ENCODE measurements around the gene ROR1. TPM values are rescaled to one million over a fixed set of nuclear protein-coding genes. Genes with fewer than 3 reads are reported as not detected.

Gene ROR1
- total RNA-seq, 5 donors from 2014 or later (not counting 1 experiment from before 2014, with no cell fraction given) = 0.15 to 2.0 (median 0.33) TPM; not detected in 1

GRCh38 chr1:64155278-64155677 is 381.5 kb downstream of the ROR1 start:
- DNase-seq (no peak), ATAC-seq (replicated peaks in 1 of 4) (no peak)
- Histone ChIP-seq H3K36me3 (ENCODE audit: control insufficient read depth in 2 of 2, extremely low read depth in 1 of 2, insufficient read depth in 1 of 2, low read length in 1 of 2) (no peaks in the 10 kb centered on the region), H3K4me3 (ENCODE audit: control insufficient read depth in 1 of 2, extremely low read depth in 1 of 2, low read length in 1 of 2) (no peak overlapping the region), H3K9me3 (no peaks in the 10 kb centered on the region), H3K27ac (ENCODE audit: low read length) (no peak overlapping the region), H3K4me1 (ENCODE audit: control insufficient read depth in 1 of 2, extremely low read depth in 1 of 2, insufficient read depth in 2 of 2, low read length in 2 of 2) (no peaks in the 10 kb centered on the region), H3K27me3 (replicated peaks in 1 of 2; ENCODE audit: control insufficient read depth in 2 of 2, extremely low read depth in 1 of 2, insufficient read depth in 2 of 2, low read length in 1 of 2) (no peaks in the 10 kb centered on the region)
- WGBS (ENCODE audit: insufficient coverage) = no CpG with 5 or more reads among the region's 1 CpG
- Mint-ChIP-seq H3K4me1 (no peaks in the 10 kb centered on the region), H3K27ac (no peak overlapping the region), H3K9me3 (no peaks in the 10 kb centered on the region), H3K27me3 (peaks cover 0 to 4% of the 10 kb centered on the region in 2 donors), H3K36me3 (no peaks in the 10 kb centered on the region), H3K4me3 (no peak overlapping the region)
- ChIA-PET CTCF (interaction anchor here in 1 of 2 donors (0.5 kb wide), 1 partner anchor 26 kb away, joined by 3 read pairs; no protein-coding TSS in a partner anchor), POLR2A (no interaction called here)

- POLR2A ChIA-PET = no interaction called here
- ATAC-seq (replicated peaks in 1 of 4) (no peak), DNase-seq (no peak)
- no peak overlapping the region for H3K27ac Mint-ChIP-seq
- H3K9me3 Mint-ChIP-seq = no peaks in the 10 kb centered on the region
- no peaks in the 10 kb centered on the region for H3K36me3 ChIP-seq (ENCODE audit: control insufficient read depth in 2 of 2, extremely low read depth in 1 of 2, insufficient read depth in 1 of 2, low read length in 1 of 2)
- no peak overlapping the region for H3K4me3 Mint-ChIP-seq
- no peaks in the 10 kb centered on the region for H3K9me3 ChIP-seq
- no peaks in the 10 kb centered on the region for H3K36me3 Mint-ChIP-seq
- peaks cover 0 to 3% of the 10 kb centered on the region in 2 donors for H3K27me3 Mint-ChIP-seq
- H3K4me3 ChIP-seq (ENCODE audit: control insufficient read depth in 1 of 2, extremely low read depth in 1 of 2, low read length in 1 of 2) = no peak overlapping the region
- H3K4me1 Mint-ChIP-seq = no peaks in the 10 kb centered on the region
- CTCF ChIA-PET = no interaction called here
- WGBS (ENCODE audit: insufficient coverage) = no CpG with 5 or more reads among the region's 1 CpG
- H3K27ac ChIP-seq (ENCODE audit: low read length) = no peak overlapping the region
- no peaks in the 10 kb centered on the region for H3K27me3 ChIP-seq (replicated peaks in 1 of 2; ENCODE audit: control insufficient read depth in 2 of 2, extremely low read depth in 1 of 2, insufficient read depth in 2 of 2, low read length in 1 of 2)
- no peaks in the 10 kb centered on the region for H3K4me1 ChIP-seq (ENCODE audit: control insufficient read depth in 1 of 2, extremely low read depth in 1 of 2, insufficient read depth in 2 of 2, low read length in 2 of 2)
These were observed 387.6 kb downstream of the ROR1 start for GRCh38 chr1:64161357-64161941.

- Histone ChIP-seq H3K4me3 (ENCODE audit: control insufficient read depth in 1 of 2, extremely low read depth in 1 of 2, low read length in 1 of 2) (no peak overlapping the region), H3K9me3 (no peaks in the 10 kb centered on the region), H3K27ac (ENCODE audit: low read length) (no peak overlapping the region), H3K27me3 (replicated peaks in 1 of 2; ENCODE audit: control insufficient read depth in 2 of 2, extremely low read depth in 1 of 2, insufficient read depth in 2 of 2, low read length in 1 of 2) (no peaks in the 10 kb centered on the region), H3K4me1 (ENCODE audit: control insufficient read depth in 1 of 2, extremely low read depth in 1 of 2, insufficient read depth in 2 of 2, low read length in 2 of 2) (no peaks in the 10 kb centered on the region), H3K36me3 (ENCODE audit: control insufficient read depth in 2 of 2, extremely low read depth in 1 of 2, insufficient read depth in 1 of 2, low read length in 1 of 2) (no peaks in the 10 kb centered on the region)
- no peak overlapping the region for H3K27ac Mint-ChIP-seq
- no peaks in the 10 kb centered on the region for H3K9me3 Mint-ChIP-seq
- no peaks in the 10 kb centered on the region for H3K4me1 Mint-ChIP-seq
- no peak overlapping the region for H3K4me3 Mint-ChIP-seq
- ATAC-seq (replicated peaks in 1 of 4) (no peak), DNase-seq (no peak)
- WGBS (ENCODE audit: insufficient coverage) = 90% methylated on average over 6 of the region's 6 CpGs
- ChIA-PET POLR2A (no interaction called here), CTCF (no interaction called here)
- no peaks in the 10 kb centered on the region for H3K36me3 Mint-ChIP-seq
- peaks cover 0 to 3% of the 10 kb centered on the region in 2 donors for H3K27me3 Mint-ChIP-seq
These were observed 388.3 kb downstream of the ROR1 start for GRCh38 chr1:64162151-64162550.

DNA sequence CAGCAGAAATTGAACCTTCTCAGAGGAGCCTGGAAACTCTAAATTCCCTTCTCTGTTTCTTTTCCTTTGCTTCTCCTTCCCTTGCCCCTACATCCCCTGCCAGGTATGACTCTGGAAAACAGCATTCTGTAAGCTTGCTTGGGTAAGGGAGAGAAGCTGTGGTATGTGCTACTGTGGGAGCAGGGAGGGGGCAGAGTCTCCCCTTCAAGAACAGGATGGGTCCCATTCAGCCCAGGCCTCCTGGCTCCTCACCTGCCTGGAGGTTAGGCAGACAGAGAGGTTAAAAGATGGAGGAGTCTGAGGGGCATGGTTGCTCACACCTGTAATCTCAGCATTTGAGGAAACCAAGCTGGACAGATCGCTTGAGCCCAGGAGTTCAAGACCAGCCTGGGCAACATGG is 389.0 kb downstream of the ROR1 start:
- H3K36me3 Mint-ChIP-seq = no peaks in the 10 kb centered on the region
- no peak for ATAC-seq (replicated peaks in 1 of 4)
- no peak overlapping the region for H3K27ac Mint-ChIP-seq
- H3K27me3 Mint-ChIP-seq = peaks cover 0 to 3% of the 10 kb centered on the region in 2 donors
- Histone ChIP-seq H3K9me3 (no peaks in the 10 kb centered on the region), H3K36me3 (ENCODE audit: control insufficient read depth in 2 of 2, extremely low read depth in 1 of 2, insufficient read depth in 1 of 2, low read length in 1 of 2) (no peaks in the 10 kb centered on the region), H3K27ac (ENCODE audit: low read length) (no peak overlapping the region), H3K27me3 (replicated peaks in 1 of 2; ENCODE audit: control insufficient read depth in 2 of 2, extremely low read depth in 1 of 2, insufficient read depth in 2 of 2, low read length in 1 of 2) (no peaks in the 10 kb centered on the region), H3K4me1 (ENCODE audit: control insufficient read depth in 1 of 2, extremely low read depth in 1 of 2, insufficient read depth in 2 of 2, low read length in 2 of 2) (no peaks in the 10 kb centered on the region), H3K4me3 (ENCODE audit: control insufficient read depth in 1 of 2, extremely low read depth in 1 of 2, low read length in 1 of 2) (no peak overlapping the region)
- no peak for DNase-seq
- H3K9me3 Mint-ChIP-seq = no peaks in the 10 kb centered on the region
- CTCF ChIA-PET = no interaction called here
- 80% methylated on average over 1 of the region's 1 CpG for WGBS (ENCODE audit: insufficient coverage)
- no peak overlapping the region for H3K4me3 Mint-ChIP-seq
- H3K4me1 Mint-ChIP-seq = no peaks in the 10 kb centered on the region
- POLR2A ChIA-PET = no interaction called here

DNA sequence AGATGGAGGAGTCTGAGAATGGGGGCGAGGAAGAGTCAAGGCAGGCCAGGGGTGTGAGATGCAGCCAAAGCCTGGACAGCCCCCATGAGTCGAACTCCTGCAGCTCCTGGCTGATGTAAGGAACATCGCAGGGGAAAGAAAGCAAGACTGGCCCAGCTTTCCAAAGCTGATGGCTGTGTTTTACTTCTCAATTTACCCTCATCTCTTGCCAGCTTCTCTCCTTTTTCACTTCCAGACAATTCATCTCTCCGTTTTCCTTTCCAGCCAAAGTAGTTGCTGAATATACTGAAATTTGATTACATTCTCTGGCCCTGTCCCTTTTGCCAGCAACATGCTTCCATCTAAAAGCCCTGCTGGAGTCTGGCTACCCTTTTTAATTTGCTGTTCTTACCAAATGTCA is 389.6 kb downstream of the ROR1 start:
- H3K4me1 ChIP-seq (ENCODE audit: control insufficient read depth in 1 of 2, extremely low read depth in 1 of 2, insufficient read depth in 2 of 2, low read length in 2 of 2) = no peaks in the 10 kb centered on the region
- ChIA-PET POLR2A (no interaction called here), CTCF (no interaction called here)
- no peak overlapping the region for H3K27ac Mint-ChIP-seq
- no peak overlapping the region for H3K27ac ChIP-seq (ENCODE audit: low read length)
- H3K27me3 Mint-ChIP-seq = peaks cover 0 to 3% of the 10 kb centered on the region in 2 donors
- H3K36me3 ChIP-seq (ENCODE audit: control insufficient read depth in 2 of 2, extremely low read depth in 1 of 2, insufficient read depth in 1 of 2, low read length in 1 of 2) = no peaks in the 10 kb centered on the region
- H3K9me3 ChIP-seq = no peaks in the 10 kb centered on the region
- ATAC-seq (replicated peaks in 1 of 4) (no peak), DNase-seq (no peak)
- no peak overlapping the region for H3K4me3 ChIP-seq (ENCODE audit: control insufficient read depth in 1 of 2, extremely low read depth in 1 of 2, low read length in 1 of 2)
- WGBS (ENCODE audit: insufficient coverage) = no CpG with 5 or more reads among the region's 4 CpGs
- H3K36me3 Mint-ChIP-seq = no peaks in the 10 kb centered on the region
- no peak overlapping the region for H3K4me3 Mint-ChIP-seq
- no peaks in the 10 kb centered on the region for H3K4me1 Mint-ChIP-seq
- no peaks in the 10 kb centered on the region for H3K27me3 ChIP-seq (replicated peaks in 1 of 2; ENCODE audit: control insufficient read depth in 2 of 2, extremely low read depth in 1 of 2, insufficient read depth in 2 of 2, low read length in 1 of 2)
- H3K9me3 Mint-ChIP-seq = no peaks in the 10 kb centered on the region

DNA sequence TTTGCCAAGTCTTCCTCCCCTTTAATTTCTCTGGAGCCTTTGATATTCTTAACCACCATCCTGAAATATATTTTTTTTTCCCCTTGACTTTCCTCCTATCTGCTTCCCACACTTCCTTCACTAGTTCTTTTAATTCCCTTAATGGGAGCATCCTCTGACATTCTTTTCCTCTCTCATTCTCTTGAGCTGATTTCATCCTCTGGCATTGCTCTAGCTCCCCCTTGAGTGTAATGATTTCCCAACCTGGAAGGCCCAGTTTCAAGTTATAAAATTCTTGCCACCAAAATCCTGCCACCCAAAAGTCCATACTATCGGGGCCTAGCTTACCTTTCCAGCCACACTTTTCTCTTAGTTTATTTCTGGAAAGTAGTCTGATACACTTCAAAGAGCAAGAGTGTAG is 390.2 kb downstream of the ROR1 start:
- no peak overlapping the region for H3K4me3 ChIP-seq (ENCODE audit: control insufficient read depth in 1 of 2, extremely low read depth in 1 of 2, low read length in 1 of 2)
- H3K4me1 ChIP-seq (ENCODE audit: control insufficient read depth in 1 of 2, extremely low read depth in 1 of 2, insufficient read depth in 2 of 2, low read length in 2 of 2) = no peaks in the 10 kb centered on the region
- no peak for ATAC-seq (replicated peaks in 1 of 4)
- ChIA-PET POLR2A (no interaction called here), CTCF (no interaction called here)
- Mint-ChIP-seq H3K36me3 (no peaks in the 10 kb centered on the region), H3K4me1 (no peaks in the 10 kb centered on the region), H3K4me3 (no peak overlapping the region), H3K27me3 (peaks cover 0 to 3% of the 10 kb centered on the region in 2 donors), H3K9me3 (no peaks in the 10 kb centered on the region), H3K27ac (no peak overlapping the region)
- WGBS (ENCODE audit: insufficient coverage) = no CpG with 5 or more reads among the region's 1 CpG
- DNase-seq = no peak
- H3K27ac ChIP-seq (ENCODE audit: low read length) = no peak overlapping the region
- H3K9me3 ChIP-seq = no peaks in the 10 kb centered on the region
- H3K36me3 ChIP-seq (ENCODE audit: control insufficient read depth in 2 of 2, extremely low read depth in 1 of 2, insufficient read depth in 1 of 2, low read length in 1 of 2) = no peaks in the 10 kb centered on the region
- no peaks in the 10 kb centered on the region for H3K27me3 ChIP-seq (replicated peaks in 1 of 2; ENCODE audit: control insufficient read depth in 2 of 2, extremely low read depth in 1 of 2, insufficient read depth in 2 of 2, low read length in 1 of 2)

- ChIA-PET CTCF (no interaction called here), POLR2A (no interaction called here)
- Histone ChIP-seq H3K4me1 (ENCODE audit: control insufficient read depth in 1 of 2, extremely low read depth in 1 of 2, insufficient read depth in 2 of 2, low read length in 2 of 2) (no peaks in the 10 kb centered on the region), H3K4me3 (ENCODE audit: control insufficient read depth in 1 of 2, extremely low read depth in 1 of 2, low read length in 1 of 2) (no peak overlapping the region), H3K27ac (ENCODE audit: low read length) (no peak overlapping the region), H3K27me3 (replicated peaks in 1 of 2; ENCODE audit: control insufficient read depth in 2 of 2, extremely low read depth in 1 of 2, insufficient read depth in 2 of 2, low read length in 1 of 2) (peaks cover 0 to 2% of the 10 kb centered on the region in 2 experiments), H3K36me3 (ENCODE audit: control insufficient read depth in 2 of 2, extremely low read depth in 1 of 2, insufficient read depth in 1 of 2, low read length in 1 of 2) (no peaks in the 10 kb centered on the region), H3K9me3 (no peaks in the 10 kb centered on the region)
- no peak overlapping the region for H3K4me3 Mint-ChIP-seq
- no peaks in the 10 kb centered on the region for H3K9me3 Mint-ChIP-seq
- H3K36me3 Mint-ChIP-seq = no peaks in the 10 kb centered on the region
- H3K27me3 Mint-ChIP-seq = peaks cover 5 to 15% of the 10 kb centered on the region in 2 donors
- ATAC-seq (replicated peaks in 1 of 4) (no peak), DNase-seq (no peak)
- peaks cover 0 to under 1% (median under 1%) of the 10 kb centered on the region in 3 donors for H3K4me1 Mint-ChIP-seq
- no CpG with 5 or more reads among the region's 3 CpGs for WGBS (ENCODE audit: insufficient coverage)
- H3K27ac Mint-ChIP-seq = no peak overlapping the region
These were observed 392.8 kb downstream of the ROR1 start for GRCh38 chr1:64166629-64167028.
